GM12891 (cell line): ENCODE data around the gene ATXN1.

Experiments
- PAX5 ChIP-seq: IDR thresholded peaks from 2 replicates; pipeline ENCODE4 v1.6.1; 2011; ENCODE audit warnings: low read length, moderate library complexity, mild to moderate bottlenecking; ENCODE audit not compliant: insufficient read depth, severe bottlenecking
- POLR2A ChIP-seq: IDR thresholded peaks from 2 replicates; pipeline ENCODE4 v1.6.1; 2011; ENCODE audit warnings: low read depth, low read length, control low read depth
- POLR2AphosphoS5 ChIP-seq: IDR thresholded peaks from 2 replicates; pipeline ENCODE4 v1.6.1; 2011; ENCODE audit warnings: low read depth, low read length, control low read depth

DNA sequence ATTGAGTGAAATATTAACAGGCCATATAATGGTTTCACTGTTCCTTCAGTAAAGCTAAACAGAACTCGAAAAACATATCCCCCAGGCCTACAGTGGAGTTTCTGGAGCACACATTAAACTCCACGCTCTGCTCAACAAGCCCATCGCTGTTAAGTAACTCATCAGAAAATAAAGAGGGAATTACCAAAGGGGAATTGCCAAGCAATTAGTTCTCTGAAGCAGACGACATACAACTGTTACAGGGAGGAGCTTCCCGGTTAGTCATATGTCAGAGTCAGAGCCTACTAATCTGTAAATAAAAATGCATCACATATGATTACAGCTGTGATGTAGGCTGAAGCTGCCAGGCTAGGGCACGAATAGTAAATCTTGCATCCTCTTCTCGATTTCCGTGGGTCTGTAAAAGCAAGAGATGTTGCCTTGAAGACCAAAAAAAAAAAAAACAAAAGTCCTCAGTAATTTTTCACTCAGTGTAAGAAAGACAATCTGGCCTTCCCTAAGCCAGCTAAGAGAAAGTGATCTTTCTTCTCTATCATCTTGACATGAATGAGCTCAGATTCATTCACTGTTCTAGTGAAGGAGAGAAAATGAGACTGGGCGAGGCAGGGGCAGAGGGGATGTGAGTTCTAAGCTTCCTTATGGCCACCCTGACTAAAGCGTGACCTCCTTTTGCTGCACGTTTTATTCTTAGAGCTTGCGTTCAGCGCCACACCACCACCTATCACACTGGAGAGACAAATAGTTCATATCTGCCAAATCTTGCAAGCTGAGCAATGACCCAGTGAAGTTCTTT lies 13.8 kb downstream of the ATXN1 start:
- TF ChIP-seq POLR2A (no peak), PAX5 (no peak), POLR2AphosphoS5 (no peak)
